Measurements from ENCODE around the gene MCRS1.
"Not testable (repeated sequence)": the region's sequence is repeated elsewhere in the genome, so short reads cannot be mapped to it uniquely, and the experiment has no call there.

The MCRS1 gene

DNA sequence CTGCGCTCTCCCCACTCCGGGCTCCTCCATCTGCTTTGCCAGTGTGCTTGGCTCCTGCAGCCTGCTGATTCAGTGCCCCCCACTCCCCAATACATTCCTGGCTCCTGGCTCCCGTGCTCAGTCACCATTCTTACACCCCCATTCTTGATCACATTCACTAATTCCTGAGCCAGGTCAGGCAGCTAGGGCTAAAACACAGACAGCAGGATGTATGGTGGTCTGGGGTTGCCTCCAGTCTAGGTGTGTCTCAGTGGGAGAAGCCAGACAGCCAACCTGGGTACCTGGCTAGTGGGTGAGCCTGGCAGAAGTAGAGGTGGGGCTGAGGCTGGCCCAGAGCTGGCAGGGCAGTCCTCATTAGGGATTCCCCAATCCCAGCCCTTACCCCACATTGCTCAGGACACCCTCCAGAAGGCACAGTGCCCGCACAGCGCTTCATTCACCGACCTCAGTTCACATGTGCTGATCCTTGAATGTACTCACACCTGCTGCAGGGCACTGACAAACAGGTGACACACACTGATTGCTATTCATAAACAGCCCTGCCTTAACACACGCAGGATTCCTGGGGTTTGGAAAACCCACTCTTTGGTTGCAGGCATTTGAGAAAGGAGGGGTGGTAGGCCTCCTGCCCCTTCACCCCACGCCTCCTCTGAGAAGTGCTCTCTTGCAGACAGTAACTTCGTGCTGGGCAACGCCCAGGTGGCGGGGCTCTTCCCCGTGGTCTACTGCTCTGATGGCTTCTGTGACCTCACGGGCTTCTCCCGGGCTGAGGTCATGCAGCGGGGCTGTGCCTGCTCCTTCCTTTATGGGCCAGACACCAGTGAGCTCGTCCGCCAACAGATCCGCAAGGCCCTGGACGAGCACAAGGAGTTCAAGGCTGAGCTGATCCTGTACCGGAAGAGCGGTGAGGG lies 27.5 kb downstream of the MCRS1 start:
- DNase-seq (ENCODE audit: low read depth): no peak

DNA sequence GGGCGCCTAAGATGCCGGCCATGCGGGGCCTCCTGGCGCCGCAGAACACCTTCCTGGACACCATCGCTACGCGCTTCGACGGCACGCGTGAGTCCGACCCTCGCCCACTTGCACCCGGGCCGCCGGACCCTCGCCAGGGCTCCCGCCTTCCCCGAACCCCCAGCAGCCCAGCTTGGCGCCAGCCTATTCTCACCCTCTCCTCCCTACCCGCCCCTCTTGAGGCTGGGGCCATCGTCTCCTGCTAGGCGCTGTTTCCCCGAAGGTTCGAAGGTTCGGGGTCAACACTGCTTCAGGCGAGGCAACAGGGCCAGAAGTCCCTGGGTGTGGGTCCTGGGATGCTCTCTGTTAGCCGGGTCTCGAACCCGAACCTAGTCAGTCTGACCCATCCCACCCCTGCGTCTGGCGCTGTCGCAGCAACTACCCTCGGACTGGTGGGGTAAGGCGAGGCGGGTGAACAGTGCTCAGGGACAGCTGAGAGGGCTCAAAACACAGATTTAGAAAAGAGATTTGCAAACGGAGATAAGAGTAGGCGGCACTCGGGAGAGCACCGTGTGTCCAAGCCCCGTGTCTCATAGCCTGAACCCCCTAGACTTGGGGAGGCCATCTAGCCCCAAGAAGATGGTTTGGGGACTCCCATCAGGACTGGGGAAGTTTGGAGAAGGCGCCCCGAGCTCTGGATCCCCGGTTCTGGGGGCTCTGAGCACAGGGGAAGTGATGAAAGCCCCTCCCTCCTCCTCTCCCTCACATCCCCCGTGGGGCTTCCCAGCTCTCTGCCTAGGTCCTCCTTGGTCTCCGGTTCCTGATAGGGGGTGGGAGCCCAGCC lies 28.3 kb downstream of the MCRS1 start:
- no peak for DNase-seq (ENCODE audit: low read depth)

DNA sequence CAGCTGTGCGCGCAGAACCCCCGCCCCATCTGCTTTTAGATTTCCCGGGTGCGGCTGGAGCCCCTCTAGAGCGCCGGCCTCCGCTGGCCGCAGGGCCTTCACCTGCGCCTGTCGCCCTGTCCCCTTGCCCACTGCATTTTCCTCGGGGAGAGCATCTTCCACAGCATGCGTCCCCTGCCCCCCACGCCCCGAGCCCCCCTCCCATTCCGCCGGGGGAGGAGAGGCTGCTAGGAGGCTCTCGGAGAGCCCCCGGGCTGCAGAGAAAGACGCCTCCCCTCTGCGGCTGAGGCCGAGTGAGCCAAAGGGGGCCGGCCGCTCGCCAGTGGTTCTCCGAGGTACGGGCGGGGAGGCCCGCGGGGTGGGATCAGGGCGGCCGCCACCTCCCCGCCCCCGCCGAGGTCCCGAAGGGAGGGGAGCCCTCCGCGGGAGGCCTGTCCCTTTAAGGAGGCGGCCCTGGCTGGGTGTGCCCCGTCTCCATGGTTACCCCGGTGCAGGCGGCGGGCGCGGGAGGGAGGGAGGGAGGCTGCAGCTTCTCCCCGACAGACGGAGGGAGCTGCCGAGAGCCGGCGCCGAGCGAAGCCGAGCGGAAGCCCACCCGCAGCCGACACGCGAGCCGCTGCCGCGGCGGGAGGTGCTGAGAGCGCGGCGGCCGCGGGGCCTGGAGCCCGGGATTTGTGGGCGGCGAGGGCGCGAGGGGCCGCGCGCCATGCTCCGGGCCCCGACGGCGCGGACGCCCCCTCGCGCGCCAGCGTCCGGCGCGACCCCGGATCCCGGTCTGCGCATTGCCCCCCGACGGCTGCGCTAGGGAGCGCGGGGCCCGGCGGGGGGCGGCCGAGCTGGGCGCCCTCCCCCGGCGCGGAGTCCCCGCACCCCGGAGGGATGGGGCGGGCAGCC lies 29.2 kb downstream of the MCRS1 start, which contains the start of gene KCNH3:
Gene KCNH3 (plus strand): TSS at position 521 of the 894 bp plus-strand sequence. CDS start 387 bp downstream, outside the sequence.
- DNase-seq (ENCODE audit: low read depth): peak; percentile 85

DNA sequence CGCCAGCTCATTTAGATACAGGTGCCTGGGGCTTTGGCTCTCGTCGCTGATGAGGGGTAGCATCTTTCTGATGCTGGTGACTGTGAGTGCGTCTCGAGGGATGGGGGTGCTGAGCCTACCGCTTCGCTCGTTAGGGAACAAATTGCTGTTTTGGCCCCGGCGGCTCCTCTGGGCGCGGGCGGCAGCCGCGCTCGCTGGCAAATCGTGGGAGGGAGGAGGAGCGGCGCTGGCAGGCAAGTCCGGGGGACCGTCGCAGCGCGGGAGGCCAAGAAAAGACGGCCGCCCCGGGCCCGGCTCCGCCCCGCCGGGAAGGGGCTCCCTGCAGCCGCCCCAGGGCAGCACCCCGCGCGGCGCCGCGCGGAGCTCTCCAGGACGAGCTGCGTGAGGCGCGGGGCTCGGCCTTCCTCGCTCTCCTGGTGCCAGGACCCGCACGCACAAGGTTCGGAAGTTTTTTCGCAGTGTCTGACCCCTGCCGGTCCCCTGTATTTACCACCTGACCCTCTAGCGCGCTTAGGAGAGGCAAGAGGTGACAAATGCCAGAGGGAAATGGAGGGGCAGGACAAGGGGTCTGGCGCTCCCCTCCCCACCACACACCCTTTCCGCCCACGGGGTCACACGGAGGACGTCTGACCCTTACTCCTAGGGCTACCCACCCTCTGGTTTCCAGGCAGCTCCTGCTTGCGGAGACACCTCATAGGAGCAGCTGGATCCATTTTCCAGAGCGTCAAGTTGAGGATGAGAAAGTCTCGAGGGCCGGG lies 30.0 kb downstream of the MCRS1 start:
- DNase-seq (ENCODE audit: low read depth): peak; percentile 44

DNA sequence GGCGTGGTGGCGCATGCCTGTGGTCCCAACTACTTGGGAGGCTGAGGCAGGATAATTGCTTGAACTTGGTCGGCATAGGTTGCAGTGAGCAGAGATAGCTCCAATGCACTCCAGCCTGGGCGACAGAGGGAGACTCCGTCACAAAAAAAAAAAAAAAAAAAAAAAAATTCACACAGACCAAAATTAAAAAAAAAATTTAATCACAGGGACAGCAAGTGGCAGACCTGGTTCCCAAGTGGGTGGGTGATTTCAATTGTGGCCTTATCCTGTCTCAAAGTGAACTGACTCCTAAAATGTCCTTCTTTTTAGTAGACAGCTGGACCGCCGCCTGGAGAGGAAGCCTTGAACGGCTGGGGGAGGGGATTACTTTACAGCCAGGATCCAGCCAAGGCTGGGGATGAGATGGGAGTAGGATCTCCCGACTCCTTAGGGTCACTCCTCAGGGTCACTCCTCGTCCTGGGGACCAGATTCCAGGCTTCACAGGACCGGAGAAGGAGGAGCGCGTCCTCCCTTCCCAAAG lies 30.7 kb downstream of the MCRS1 start:
- no peak for DNase-seq (ENCODE audit: low read depth)

DNA sequence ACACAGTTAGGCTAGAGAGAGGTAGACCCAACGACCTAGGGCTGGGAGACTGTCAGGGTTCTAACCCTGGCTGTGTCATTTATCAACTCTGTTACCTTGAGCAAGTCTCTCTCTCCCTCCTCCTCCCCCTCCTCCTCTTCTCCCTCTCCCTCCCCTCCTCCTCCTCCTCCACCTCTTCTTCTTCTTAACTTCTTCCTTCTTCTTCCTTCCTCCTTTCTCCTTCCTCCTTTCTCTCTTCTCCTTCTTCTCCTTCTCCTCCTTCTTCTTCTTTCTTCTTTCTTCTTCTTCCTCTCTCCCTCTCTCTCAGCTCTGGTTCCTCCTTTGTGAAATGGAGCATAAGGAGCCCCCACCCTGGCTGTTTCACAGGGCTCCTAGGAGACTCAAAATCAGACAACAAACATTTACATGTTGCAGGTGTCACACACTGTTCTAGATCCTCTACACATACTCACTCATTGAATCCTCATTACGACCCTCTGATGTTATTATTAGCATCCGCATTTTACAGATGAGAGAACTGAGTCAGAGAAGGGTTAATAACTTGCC lies 31.3 kb downstream of the MCRS1 start:
- DNase-seq (ENCODE audit: low read depth): no peak

DNA sequence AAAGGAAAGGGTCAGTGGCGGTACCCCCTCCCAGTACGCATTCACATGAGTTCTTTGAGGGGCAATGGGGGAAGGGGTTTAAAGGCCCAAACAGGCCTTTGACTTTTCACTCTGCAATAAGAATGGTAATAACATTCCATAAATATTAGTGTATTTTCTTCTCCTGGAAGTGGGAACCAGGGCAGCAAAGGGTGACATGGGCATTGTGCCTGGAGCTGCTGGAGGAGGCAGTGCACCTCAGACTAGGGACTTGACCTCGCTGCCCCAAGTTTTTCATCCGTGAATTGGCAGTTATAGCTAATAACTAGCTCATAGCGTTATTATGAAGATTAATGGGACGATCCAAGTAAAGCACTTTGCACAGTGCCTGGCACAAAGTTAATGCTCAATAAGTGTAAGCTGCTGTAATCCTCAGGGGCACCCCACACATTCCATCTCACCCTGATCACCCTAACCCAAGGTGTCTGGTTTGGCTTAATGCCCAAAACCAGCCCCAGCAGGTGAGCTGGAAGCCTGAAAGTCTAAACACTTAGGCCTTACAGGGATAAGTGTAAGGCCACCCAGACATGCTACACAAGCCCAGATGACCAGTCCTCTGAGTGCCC lies 31.9 kb downstream of the MCRS1 start:
- no peak for DNase-seq (ENCODE audit: low read depth)

DNA sequence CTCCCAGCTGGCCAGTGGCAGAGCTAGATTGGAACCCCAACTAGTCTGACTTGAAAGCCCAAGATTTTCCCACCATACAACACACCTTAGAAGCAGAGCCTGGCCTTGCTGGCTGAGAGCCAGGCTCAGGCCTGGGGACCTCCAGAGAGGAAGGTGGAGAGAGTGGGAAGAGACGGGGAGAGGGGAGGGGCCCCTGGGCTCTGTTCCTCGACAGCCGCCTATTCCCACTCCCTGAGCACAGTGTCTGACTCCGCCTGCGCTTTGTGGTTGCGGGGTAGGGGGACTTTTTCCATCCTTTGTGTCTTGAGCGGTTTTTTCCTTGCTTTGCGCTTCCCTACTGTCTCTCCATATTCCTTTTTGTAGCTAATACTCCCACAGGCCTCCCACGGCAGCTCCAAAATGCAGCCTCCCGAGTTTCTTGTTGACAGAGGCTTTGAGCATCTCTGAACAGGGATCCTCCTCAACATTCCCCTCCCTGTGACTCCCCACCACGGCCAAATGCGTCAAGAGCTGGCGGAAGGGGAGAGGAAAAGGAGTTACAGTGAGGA lies 33.1 kb downstream of the MCRS1 start:
- DNase-seq (ENCODE audit: low read depth): no peak

DNA sequence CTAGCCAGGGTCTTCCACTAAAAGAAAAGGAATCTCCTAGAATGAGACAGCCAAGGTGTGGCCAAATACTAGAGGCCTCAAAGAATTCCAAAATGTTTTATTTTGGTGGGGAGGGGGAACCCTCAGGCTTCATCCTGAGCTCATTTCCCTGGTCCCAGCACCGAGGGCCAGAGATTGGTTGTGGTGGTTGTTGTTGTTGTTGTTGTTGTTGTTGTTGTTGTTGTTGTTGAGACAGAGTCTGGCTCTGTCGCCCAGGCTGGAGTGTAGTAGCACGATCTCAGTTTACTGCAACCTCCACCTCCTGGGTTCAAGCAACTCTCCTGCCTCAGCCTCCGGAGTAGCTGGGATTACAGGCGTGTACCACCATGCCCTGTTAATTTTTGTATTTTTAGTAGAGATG lies 33.8 kb downstream of the MCRS1 start:
- DNase-seq (ENCODE audit: low read depth): not testable (repeated sequence)

DNA sequence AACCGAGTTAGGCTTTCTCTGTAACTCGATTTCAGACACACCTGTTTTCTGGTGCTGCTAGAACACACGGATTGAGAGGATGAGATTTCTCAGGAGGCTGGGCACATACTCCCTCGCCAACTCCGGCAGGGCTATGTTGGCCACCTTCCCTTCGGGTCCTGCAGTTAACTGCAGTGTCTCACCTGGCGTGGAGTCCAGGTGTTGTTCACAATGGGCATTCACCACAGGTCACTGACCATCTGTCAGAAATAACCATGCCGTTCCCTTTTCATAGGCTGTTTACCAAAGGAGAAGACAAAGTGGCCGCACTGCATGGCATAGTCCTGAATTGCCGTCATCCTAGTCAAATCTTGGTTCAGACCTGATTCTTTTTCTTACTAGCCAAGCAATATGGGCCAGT lies 34.6 kb downstream of the MCRS1 start:
- no peak for DNase-seq (ENCODE audit: low read depth)

DNA sequence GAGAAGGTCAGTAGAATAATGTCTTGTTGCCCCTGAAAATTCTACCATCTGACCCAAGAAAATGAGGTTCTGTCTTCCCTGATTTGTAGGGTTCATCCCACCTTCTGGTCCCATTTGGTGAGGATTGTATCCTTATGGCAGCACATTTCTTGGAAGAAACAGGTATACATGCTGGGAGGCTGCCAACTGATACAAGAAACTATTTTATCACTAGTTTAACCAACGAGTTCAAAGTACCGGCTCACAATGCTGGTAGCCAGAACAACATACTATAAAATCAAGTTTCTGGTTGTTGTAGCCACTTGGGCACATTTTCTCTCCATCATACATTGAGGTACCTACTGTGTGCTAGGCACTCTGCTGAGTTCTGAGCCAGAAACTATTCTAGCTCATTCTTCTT lies 36.2 kb downstream of the MCRS1 start:
- DNase-seq (ENCODE audit: low read depth): no peak

DNA sequence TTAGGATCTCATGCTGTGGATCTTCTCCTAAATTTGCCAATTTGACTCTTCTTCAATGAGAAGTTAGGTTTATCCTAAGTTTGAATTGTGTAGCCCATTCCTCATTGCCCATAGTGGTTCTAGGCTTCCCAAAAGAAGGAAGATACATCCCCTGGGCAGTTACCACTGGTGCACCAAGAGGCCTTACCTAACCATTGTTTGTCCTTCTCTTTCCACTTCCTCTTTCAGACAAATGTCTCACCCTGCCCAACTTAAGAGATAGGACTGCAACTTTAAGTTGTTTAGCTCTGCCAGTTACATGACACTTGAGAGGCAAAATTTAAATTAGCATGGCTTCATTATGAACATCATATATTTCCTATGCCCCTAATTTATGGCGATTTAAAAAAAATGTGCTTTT lies 38.5 kb downstream of the MCRS1 start:
- DNase-seq (ENCODE audit: low read depth): no peak

DNA sequence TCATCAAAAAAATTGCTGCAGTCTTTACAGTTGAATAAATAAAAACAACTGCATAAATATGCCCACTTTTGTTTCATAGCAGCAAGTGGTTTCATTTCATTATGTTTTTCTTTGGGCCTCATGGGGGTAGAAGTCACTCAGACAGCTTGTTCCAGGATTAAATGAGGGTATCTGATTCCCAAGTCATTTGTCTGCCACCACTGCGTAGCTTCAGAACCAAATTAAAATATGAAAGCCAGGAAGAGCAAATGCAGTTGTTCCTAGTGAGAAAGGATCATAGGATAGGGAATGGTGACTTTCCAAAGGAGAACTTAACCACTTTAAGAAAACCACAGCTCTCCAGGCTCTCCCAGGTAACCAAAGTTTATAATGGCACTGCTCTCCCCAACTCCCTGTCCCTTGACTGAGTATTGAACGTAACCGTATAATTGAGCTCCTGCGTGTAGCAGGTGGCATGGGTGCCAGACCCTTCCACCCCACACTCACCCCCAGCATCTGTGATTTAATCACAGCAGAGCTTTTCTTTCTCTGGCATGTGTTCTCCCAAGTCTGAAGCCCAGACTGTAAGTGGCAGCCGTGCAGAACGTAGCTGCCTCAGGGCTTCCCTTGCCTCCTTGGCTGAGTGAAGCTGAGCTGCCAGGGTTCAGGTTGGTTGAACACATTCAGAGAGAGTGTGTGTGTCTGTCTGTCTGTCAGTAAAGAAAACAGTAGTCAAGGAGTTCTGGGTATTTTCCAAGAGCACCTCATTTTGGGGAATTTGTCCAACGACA lies 40.4 kb downstream of the MCRS1 start:
- DNase-seq (ENCODE audit: low read depth): no peak

DNA sequence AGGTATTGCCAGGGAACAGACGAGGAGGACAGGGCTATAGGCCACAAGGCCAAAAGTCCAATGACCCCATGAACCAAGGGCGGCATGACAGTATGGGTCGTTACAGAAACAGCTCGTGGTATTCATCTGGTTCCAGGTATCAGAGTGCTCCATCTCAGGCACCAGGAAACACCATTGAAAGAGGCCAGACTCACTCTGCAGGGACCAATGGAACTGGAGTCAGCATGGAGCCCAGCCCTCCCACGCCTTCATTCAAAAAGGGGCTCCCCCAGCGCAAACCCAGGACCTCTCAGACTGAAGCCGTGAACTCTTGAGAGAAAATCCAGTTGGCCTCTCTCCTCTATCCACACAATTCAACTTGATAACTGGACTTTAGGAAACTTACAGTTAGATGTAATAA lies 42.0 kb downstream of the MCRS1 start:
- DNase-seq (ENCODE audit: low read depth): no peak

DNA sequence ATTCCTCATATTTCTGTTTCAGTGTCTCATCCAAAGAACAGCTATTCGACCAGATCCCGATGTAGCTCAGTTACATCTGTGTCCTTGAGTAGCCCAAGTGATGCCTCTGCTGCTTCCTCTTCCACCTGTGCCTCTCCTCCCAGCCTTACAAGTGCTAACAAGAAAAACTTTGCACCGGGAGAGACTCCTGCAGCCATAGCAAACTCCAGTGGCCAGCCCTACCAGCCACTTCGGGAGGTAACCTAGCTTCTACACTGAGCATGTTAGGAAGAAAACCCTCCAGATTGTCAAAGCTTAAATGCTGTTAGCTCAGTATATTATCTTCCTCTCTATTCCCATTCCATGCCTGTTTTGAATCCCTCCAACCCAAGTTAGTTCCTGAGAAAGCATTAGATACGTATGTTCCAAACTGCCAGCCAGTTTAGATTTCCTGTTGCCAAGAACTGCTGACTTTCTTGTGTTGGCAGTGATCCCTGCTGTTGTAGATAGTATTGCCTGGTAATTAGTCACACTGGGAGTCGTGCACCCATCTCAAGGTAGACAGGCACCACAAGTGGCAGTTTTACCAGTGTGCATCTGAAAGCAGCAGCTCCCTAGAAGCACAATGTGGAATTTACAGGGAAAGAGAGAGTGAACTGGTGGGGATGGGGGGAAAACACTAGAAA lies 43.1 kb downstream of the MCRS1 start:
- no peak for DNase-seq (ENCODE audit: low read depth)

DNA sequence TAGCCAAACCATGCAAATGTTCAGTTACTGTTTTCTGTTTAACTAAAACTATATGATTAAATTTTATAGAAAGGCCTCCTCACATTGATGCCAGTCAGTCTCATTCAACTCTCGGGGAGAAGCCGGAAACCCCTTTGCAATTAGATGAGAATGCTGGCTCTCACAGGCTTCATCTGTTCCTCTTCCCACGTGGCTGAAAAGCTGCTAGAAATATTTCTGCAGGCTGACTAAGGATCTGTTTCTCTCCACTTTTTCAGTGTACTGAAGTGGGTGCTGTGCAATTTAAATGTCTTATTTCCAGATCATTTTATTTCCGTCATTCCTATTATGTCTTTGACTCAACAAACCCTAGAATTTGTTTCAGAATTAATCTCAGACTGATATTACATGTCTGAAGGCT lies 46.6 kb downstream of the MCRS1 start:
- no peak for DNase-seq (ENCODE audit: low read depth)

DNA sequence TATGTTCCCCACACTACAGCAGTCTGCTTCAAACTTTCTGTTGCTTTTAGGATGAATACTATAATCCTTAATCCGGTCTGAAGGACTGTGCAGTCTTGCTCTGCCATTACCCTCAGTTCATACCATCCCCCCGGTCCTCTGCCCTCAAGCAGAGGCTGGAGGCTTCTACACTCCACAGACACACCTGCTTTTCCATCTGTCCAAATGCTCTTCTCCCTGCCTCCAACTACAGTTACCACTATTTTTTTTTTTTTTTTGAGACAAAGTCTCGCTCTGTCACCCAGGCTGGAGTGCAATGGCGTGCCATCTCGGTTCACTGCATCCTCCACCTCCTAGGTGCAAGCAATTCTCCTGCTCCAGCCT lies 48.4 kb downstream of the MCRS1 start:
- no peak for DNase-seq (ENCODE audit: low read depth)

DNA sequence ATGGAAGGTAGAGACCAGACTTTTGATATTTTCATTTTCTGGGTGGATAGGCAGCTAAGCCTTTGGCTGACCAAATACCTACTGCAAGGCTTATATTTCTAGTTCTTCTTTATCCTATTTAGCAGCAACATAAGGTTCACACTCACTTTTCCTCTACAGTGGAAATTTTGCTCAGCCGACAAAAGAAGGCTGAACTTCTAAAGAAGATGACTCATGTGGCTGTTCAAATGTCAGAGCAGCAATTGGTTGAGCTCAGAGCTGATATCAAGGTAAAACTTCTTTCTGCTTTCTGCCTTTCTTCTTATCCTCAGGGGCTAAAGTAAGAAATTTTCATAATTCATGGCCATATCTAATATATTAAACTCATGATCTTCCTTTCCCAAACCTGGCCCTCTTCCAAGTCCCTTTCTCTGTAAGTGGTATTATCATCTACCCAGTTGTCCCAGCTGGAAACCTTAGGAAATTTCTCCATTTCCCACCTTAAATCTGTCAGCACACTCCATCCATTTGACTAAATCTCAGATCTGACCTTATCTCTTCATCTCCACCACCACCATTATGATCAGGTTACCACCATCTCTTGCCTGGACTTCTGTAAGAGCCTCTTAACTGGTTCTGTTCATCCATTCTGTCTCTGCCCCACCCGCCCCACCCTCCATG lies 48.9 kb downstream of the MCRS1 start:
- no peak for DNase-seq (ENCODE audit: low read depth)

Data from stimulated activated CD4-positive, alpha-beta T cell treated with anti-CD3 and anti-CD28 coated beads, Interleukin-2, amount 100 ng/mL, for 4 hours (primary cell).